GM12873 (cell line): ENCODE data around the gene CNGA3.

ENCODE experiments used
- TF ChIP-seq, protein P1 (sequence below): IDR thresholded peaks from 2 replicates; pipeline ENCODE4 v1.5.1; 2012; ENCODE audit warnings: low read depth, mild to moderate bottlenecking, moderate library complexity, low read length, control low read depth; ENCODE audit not compliant: insufficient read depth; ENCODE audit errors: missing control alignments

CNGA3 gene

DNA sequence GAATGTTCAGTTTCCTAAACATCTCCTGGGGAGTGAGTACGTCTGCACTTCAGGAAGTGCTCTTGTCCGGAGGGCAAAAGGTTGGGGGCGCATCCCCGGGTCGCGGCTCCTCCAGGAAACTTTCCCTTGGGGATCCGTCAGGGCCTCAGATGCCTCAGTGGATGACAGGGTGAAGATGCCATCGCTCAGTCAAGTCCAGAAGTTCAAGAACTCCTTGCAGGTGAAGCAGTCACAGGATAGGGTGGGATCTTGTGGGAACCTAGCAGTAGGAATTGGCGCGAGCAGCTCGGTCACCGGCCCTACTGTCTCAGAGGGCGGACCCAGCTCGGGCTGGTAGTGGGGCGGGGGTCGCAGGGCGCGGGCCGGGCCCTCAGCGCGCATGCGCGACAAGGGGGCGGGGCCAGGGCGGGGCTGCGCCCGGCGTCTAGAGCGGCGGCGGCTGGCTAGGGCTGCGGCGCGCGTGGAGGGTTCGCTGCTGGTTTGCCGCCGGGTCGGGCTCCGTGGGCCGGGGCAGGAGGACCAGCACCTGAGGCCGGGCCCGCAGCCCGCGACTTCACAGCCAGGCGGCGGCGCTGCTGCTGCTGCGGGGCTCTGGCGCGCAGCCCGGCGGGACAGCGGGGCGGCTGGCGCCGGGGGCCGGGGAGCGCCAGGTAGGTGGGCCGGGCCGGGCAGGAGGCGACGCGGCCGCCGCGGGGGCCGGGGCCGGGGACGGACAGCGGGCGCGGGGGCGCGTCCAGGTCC lies 98.3 kb downstream of the CNGA3 start, which contains the start of gene INPP4A:
Gene INPP4A (plus strand): TSS at position 423 of the 741 bp plus-strand sequence. CDS start 75,191 bp downstream, outside the sequence.
- TF ChIP-seq, protein P1, sequence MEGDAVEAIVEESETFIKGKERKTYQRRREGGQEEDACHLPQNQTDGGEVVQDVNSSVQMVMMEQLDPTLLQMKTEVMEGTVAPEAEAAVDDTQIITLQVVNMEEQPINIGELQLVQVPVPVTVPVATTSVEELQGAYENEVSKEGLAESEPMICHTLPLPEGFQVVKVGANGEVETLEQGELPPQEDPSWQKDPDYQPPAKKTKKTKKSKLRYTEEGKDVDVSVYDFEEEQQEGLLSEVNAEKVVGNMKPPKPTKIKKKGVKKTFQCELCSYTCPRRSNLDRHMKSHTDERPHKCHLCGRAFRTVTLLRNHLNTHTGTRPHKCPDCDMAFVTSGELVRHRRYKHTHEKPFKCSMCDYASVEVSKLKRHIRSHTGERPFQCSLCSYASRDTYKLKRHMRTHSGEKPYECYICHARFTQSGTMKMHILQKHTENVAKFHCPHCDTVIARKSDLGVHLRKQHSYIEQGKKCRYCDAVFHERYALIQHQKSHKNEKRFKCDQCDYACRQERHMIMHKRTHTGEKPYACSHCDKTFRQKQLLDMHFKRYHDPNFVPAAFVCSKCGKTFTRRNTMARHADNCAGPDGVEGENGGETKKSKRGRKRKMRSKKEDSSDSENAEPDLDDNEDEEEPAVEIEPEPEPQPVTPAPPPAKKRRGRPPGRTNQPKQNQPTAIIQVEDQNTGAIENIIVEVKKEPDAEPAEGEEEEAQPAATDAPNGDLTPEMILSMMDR, result peak; percentile 12

DNA sequence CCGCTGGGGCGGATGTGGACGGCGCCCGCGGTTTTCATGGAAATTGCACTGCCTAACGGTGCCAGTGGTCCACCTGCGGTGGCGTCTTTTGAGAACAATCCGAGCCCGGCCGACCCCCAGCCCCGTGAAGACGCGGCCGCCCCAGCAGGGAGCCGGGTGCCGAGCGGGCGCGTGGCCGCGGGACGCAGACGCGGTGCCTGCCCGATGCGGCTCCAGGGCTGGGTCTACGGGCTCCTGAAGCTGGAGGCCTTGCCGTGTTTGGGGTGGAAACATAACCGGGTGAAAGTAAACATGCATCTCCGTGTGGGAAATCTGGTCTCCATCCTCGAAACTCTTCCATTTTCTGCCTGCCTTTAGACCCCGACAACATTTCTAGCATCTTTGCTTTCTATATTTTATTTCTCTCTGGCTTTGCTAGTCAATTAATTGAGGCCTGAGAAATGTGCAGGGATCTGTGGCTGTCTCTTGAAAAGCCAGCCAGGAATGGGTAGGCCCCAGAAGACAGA lies 99.0 kb downstream of the CNGA3 start:
- TF ChIP-seq, protein P1, result no peak

DNA sequence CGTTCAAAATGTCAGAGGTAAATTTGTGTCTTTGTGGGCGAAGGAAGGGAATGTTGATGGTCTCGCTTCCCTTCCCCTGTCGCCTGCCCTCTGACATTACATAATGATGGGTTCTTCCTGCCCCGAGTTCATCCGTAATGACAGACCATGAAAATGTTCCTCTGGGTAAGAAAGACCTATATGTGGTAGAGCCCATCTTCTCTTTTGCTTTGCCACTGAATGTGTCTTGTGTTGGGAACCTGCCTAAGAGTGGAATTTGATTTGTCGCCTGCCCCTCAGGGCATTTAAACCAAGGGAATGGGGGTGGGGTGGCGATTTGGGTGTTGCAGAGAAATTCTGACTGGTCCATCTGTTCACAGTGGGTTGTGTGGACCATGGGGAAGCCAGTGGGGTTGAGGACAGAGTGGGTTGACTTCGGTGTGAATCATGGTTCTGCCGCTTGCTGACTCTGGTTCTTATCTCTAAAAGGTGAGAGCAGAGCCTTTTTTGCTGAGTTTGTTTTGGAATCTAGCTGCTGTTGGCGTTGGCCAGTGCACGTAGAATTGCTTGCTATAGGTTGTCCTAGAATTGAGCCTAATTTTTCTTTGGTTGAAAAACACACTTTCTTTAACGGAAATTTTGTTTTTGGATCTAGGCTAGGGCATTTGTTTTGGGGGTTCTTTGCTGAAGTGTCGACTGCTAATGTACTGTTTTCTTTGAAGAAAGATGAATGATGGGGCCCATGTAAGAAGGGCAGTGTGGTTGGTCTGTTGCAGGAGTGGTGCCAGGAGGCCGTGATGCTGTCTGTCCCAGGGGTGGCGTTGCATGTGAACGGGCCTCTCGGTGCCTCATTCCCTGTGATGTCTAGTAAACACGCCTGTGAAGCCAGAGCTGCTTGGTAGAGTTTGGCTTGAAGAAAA lies 99.7 kb downstream of the CNGA3 start:
- TF ChIP-seq, protein P1, result no peak

DNA sequence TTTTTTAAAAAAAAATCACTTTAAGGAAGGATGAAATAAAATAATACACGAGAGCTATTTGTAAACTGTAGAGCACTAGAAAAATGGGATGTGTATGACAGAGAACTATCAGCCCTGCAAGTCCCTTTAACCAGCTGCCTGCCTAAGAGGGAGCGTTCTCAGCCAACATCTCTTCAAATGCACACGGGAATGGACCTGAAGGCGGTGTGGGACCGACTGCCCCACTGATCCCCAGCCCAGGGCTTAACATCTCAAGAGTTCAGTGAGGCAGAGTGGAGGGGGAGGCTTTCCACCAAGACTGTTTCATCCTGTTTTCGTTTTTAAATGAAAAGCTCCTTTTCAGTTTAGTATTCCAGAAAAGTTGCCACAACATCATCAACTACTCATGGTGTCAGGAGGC lies 100.6 kb downstream of the CNGA3 start:
- TF ChIP-seq, protein P1, result no peak
